T-helper 9 cell (primary cell): ENCODE results near the gene KSR1.
A peak's percentile ranks its signal among the peaks of the same experiment; 100 is the strongest.
"Not testable (repeated sequence)": the region's sequence is repeated elsewhere in the genome, so short reads cannot be mapped to it uniquely, and the experiment has no call there.

Experiments
- DNase-seq: peaks from one replicate; pipeline ENCODE4 v3.0.0-alpha.2; 2020

Gene KSR1

GRCh38 chr17:27455236-27455913, 873 bp upstream of the KSR1 start:
- no peak for DNase-seq

GRCh38 chr17:27456681-27457359, 572 bp downstream of the KSR1 start:
- DNase-seq = no peak

- DNase-seq = no peak
Measured at GRCh38 chr17:27457360-27457715, 1.1 kb downstream of the KSR1 start.

- no peak for DNase-seq
Measured at GRCh38 chr17:27457731-27458523, 1.7 kb downstream of the KSR1 start.

GRCh38 chr17:27458524-27458908, 2.3 kb downstream of the KSR1 start:
- DNase-seq = no peak

- DNase-seq = no peak
Measured at GRCh38 chr17:27459433-27459832, 3.2 kb downstream of the KSR1 start.

GRCh38 chr17:27460196-27460725, 4.0 kb downstream of the KSR1 start:
- DNase-seq = no peak

- no peak for DNase-seq
Measured at GRCh38 chr17:27461192-27461859, 5.1 kb downstream of the KSR1 start.

- no peak for DNase-seq
Measured at GRCh38 chr17:27462149-27462548, 5.9 kb downstream of the KSR1 start.

- DNase-seq = no peak
Measured at GRCh38 chr17:27462714-27463113, 6.5 kb downstream of the KSR1 start.

- DNase-seq = no peak
Measured at GRCh38 chr17:27463235-27463677, 7.0 kb downstream of the KSR1 start.

- not testable (repeated sequence) for DNase-seq
Measured at GRCh38 chr17:27464019-27464418, 7.8 kb downstream of the KSR1 start.

GRCh38 chr17:27464431-27464830, 8.2 kb downstream of the KSR1 start:
- DNase-seq = no peak

- not testable (repeated sequence) for DNase-seq
Measured at GRCh38 chr17:27465875-27466274, 9.6 kb downstream of the KSR1 start.

GRCh38 chr17:27466376-27466742, 10.1 kb downstream of the KSR1 start:
- no peak for DNase-seq

GRCh38 chr17:27466743-27467375, 10.6 kb downstream of the KSR1 start:
- no peak for DNase-seq

- no peak for DNase-seq
Measured at GRCh38 chr17:27469256-27469655, 13.0 kb downstream of the KSR1 start.

- peak; percentile 46 for DNase-seq
Measured at GRCh38 chr17:27471321-27472269, 15.3 kb downstream of the KSR1 start.

GRCh38 chr17:27473190-27473747, 17.0 kb downstream of the KSR1 start:
- DNase-seq = no peak

GRCh38 chr17:27473748-27474609, 17.7 kb downstream of the KSR1 start:
- DNase-seq = peak; percentile 55
